Mucosa of descending colon (tissue), 3 donors: ENCODE measurements around the gene CLEC16A. TPM values are rescaled to one million over a fixed set of nuclear protein-coding genes. Genes with fewer than 3 reads are reported as not detected.
"Not testable (repeated sequence)": the region's sequence is repeated elsewhere in the genome, so short reads cannot be mapped to it uniquely, and the experiment has no call there.

Source experiments
- ATAC-seq: fragments of 200-7000 bp; cut with Tn5 transposase; one replicate; pipeline ENCODE4 v1.9.1; 2020; ENCODE audit warnings: mild to moderate bottlenecking, moderate library complexity
- DNase-seq, 3 donors: peaks; one replicate each; pipeline ENCODE4 v3.0.0-alpha.2; 2020
- H3K36me3 ChIP-seq: fragments of 200-600 bp; one replicate; pipeline ENCODE4 v1.8.0; 2021; ENCODE audit warnings: low read depth, mild to moderate bottlenecking
- H3K4me1 ChIP-seq: fragments of 200-600 bp; one replicate; pipeline ENCODE4 v1.8.0; 2021; ENCODE audit warnings: low read depth, mild to moderate bottlenecking
- H3K4me3 ChIP-seq: fragments of 200-600 bp; one replicate; pipeline ENCODE4 v1.8.0; 2021; ENCODE audit warnings: mild to moderate bottlenecking
- H3K9me3 ChIP-seq: fragments of 200-600 bp; one replicate; pipeline ENCODE4 v1.8.0; 2021; ENCODE audit warnings: mild to moderate bottlenecking
- CTCF ChIP-seq: fragments of 200-600 bp; IDR thresholded peaks from one replicate; pipeline ENCODE4 v1.8.0; 2022; ENCODE audit warnings: antibody characterized with exemption, mild to moderate bottlenecking
- intact Hi-C, 2 donors: fragments of 100-400 bp; cut with DNase I in 1 of 2; cut with micrococcal nuclease in 1 of 2; formaldehyde crosslinking; loops; one replicate each; pipeline versions ENCODE4 v1.11.0 to v1.11.1; 2022; cut with DNase I, micrococcal nuclease
- total RNA-seq, 3 donors: library from RNA; stranded (reverse); fragmentation: NEBNext Ultra II Directional in 2 of 3; extraction: Animal tissue kit (Norgen Biotek cat#: 25700) in 2 of 3; gene quantifications; one replicate each; pipeline versions ENCODE4 v1.2.1 to v1.2.4, GENCODE V29; 2021 to 2023
- donor health status: DM: no; HTN: no; CAD: no; lungs with moderate emphysema.
- donor health status: DM: no; HTN: no; CAD: no.
- donor health status: DM: no; HTN: yes; CAD: no.

The CLEC16A gene
- total RNA-seq, 3 donors from 2014 or later: 30.3 to 38.1 (median 37.1) TPM

GRCh38 chr16:10927497-10928112 is 16.8 kb upstream of the CLEC16A start:
- intact Hi-C loops: no loop called here
- peak in 1 of 3 donors; percentile 3 for DNase-seq

GRCh38 chr16:10929097-10929496 is 15.3 kb upstream of the CLEC16A start:
- H3K4me1 ChIP-seq, intact Hi-C loops, H3K9me3 ChIP-seq, H3K36me3 ChIP-seq, ATAC-seq, H3K4me3 ChIP-seq: not testable (repeated sequence)
- DNase-seq: peak in 1 of 3 donors; percentile 25

More at GRCh38 chr16:10927497-10928112, 16.8 kb upstream of the CLEC16A start:
- no peaks in the 10 kb centered on the region for H3K9me3 ChIP-seq
- H3K4me1 ChIP-seq: no peaks in the 10 kb centered on the region
- no peak for ATAC-seq
- TF ChIP-seq CTCF: no peak
- H3K36me3 ChIP-seq: no peaks in the 10 kb centered on the region
- H3K4me3 ChIP-seq: no peak overlapping the region

GRCh38 chr16:10929853-10930754 is 14.3 kb upstream of the CLEC16A start:
- Histone ChIP-seq H3K4me3 (no peak overlapping the region), H3K36me3 (no peaks in the 10 kb centered on the region), H3K4me1 (peaks cover 6% of the 10 kb centered on the region), H3K9me3 (no peaks in the 10 kb centered on the region)
- intact Hi-C loops: no loop called here
- TF ChIP-seq CTCF: no peak
- no peak for ATAC-seq
- DNase-seq: peak in 1 of 3 donors; percentile 40

GRCh38 chr16:10930755-10931093 is 13.6 kb upstream of the CLEC16A start:
- ATAC-seq (no peak), DNase-seq (peak in 1 of 3 donors; percentile 37)
- intact Hi-C loops: no loop called here
- H3K9me3 ChIP-seq: no peaks in the 10 kb centered on the region
- H3K4me3 ChIP-seq: no peak overlapping the region
- peaks cover 12% of the 10 kb centered on the region for H3K4me1 ChIP-seq
- H3K36me3 ChIP-seq: no peaks in the 10 kb centered on the region
- TF ChIP-seq CTCF: no peak

GRCh38 chr16:10931134-10931533 is 13.2 kb upstream of the CLEC16A start:
- Histone ChIP-seq H3K4me1 (peaks cover 14% of the 10 kb centered on the region), H3K4me3 (no peak overlapping the region), H3K36me3 (no peaks in the 10 kb centered on the region), H3K9me3 (no peaks in the 10 kb centered on the region)
- intact Hi-C loops: no loop called here
- no peak for TF ChIP-seq CTCF
- no peak for ATAC-seq
- DNase-seq: peak in 1 of 3 donors; percentile 32

- DNase-seq: peak in 1 of 3 donors; percentile 3
- no peak for TF ChIP-seq CTCF
- Histone ChIP-seq H3K4me1 (peaks cover 18% of the 10 kb centered on the region), H3K36me3 (no peaks in the 10 kb centered on the region), H3K4me3 (no peak overlapping the region), H3K9me3 (no peaks in the 10 kb centered on the region)
- no peak for ATAC-seq
- intact Hi-C loops: no loop called here
Observed at GRCh38 chr16:10931977-10932632, 12.3 kb upstream of the CLEC16A start.
